HG03432 (cell line): Measurements from ENCODE around the gene ZNF823.

ENCODE experiments used
- ATAC-seq: cut with Tn5 transposase; IDR thresholded peaks from one replicate; pipeline ENCODE4 v1.9.1; 2021; ENCODE audit warnings: mild to moderate bottlenecking, moderate library complexity; ENCODE audit not compliant: unreplicated experiment

ZNF823 gene

GRCh38 chr19:11737964-11738745 lies 591 bp downstream of the ZNF823 start:
- ATAC-seq, result peak; percentile 46

DNA sequence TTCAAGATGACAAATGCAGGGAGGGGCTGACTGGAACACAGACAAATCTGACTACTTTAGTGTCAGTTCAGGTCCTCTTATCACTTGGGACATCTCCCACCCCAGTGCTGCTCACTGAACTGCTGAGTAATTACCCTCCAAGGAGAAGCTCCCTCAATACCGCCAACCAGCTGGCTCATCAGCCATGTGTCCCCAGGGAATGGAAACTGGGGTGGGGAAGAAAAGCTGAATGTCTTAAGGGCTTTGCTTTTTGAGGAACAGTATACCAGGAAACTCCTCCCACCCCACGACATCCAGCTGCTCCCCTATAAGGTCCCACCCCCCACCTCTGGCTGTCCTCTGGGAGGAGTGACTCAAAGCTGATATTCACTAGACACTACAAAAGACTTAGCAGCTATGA lies 2.0 kb downstream of the ZNF823 start:
- no peak for ATAC-seq

- no peak for ATAC-seq
Observed at GRCh38 chr19:11735375-11735774, 3.4 kb downstream of the ZNF823 start.

DNA sequence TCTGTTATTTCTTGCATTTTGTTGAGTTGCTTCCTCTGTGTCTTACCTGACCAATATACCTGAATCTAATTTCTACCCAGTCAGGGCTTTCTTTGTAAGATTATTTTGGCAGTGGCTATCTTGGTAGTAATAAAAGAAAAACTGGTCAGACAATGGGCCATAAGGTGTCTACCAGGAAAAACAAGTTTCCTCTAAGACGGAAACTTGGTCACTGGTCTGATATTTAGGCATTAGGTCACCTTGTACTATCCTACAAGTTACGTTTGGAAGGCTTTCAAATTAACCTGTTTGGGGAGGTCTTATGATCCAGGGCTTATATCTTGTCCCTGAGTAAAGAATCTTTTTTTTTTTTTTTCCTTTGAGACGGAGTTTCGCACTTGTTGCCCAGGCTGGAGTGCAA lies 9.2 kb downstream of the ZNF823 start:
- no peak for ATAC-seq

- no peak for ATAC-seq
Observed at GRCh38 chr19:11722414-11722813, 16.3 kb downstream of the ZNF823 start.

- ATAC-seq, result no peak
Observed at GRCh38 chr19:11721681-11722080, 17.1 kb downstream of the ZNF823 start.

- ATAC-seq, result no peak
Observed at GRCh38 chr19:11710313-11710712, 28.4 kb downstream of the ZNF823 start.

DNA sequence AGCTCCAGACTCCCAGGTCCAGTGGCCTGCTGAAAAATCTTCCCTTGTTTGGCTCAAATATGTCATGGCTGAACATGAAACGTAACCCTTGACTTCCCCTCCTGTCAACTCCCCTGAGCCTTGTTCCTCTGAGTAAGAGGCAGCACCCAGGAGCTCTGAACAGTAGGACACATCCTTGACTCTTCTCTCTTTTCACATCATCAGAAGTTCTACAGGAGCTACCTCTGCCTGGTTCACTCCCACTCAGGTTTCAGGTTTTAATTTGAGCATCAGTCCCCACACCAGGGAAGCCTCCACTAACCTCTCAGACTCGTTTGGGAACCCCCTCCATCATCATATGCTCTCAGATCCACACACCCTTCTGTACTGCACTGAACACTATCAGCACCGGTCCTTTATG lies 30.3 kb downstream of the ZNF823 start:
- no peak for ATAC-seq

DNA sequence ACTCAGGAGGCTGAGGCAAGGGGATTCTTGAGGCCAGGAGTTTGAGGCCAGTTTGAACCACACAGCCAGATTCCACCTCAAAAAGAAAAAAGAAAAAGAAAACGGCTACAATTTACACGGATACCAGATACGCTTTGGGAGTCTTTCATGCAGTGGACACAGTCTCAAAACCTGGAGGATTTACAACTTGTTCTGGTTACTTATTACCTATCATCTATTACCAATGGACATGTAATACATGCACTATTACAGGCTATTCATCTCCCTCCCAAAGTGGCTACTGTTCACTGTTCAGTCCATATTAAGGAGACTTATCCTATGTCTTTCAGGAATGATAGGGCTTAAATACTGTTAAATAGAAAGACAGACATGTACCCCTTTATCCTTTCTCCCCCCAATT lies 33.3 kb downstream of the ZNF823 start:
- ATAC-seq, result no peak

DNA sequence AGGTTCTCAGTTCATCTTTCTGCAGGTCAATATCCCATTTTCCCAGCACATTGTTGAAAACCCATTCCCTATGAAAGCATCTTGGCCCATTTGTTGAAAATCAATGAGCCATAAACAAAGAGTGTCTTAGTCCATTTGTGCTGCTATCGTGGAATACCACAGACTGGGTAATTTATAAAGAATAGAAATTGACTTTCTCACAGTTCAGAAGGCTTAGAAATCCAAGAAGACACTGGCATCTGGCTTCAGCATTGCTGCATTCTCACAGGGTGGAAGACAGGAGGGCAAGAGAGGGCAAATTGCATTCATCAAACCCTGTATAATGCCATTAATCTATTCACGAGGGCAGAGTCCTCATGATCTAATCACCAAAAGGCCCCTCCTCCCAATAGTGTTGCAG lies 34.1 kb downstream of the ZNF823 start:
- no peak for ATAC-seq

- no peak for ATAC-seq
Observed at GRCh38 chr19:11699931-11700794, 38.6 kb downstream of the ZNF823 start.

- ATAC-seq, result no peak
Observed at GRCh38 chr19:11698231-11698630, 40.5 kb downstream of the ZNF823 start.

DNA sequence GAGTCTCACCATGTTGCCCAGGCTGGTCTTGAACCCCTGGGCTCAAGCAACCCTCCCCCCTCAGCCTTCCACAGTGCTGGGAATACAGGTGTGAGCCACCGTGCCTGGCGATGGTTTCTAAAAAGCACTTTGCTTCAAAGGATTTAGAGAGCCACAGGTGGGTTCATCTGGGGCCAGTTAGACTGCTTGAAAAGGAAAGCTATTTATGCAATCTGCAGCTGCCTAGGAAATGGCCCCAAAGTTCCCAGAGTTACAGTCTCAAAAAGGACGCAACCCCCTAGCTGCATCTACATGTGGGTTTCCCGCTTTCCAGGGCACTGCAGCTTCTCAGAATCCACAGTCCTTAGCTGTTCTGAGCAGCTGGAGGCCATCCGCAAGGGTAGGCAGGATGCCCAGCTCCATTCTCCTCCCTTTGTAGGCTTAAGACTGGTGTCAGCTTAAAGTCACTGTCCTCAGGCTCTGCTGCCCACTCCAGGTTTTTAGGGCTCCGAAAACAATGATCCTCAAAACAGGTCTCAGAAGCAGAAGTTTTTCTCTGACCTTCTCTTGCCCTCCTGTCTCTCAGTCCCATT lies 41.4 kb downstream of the ZNF823 start:
- ATAC-seq, result no peak

DNA sequence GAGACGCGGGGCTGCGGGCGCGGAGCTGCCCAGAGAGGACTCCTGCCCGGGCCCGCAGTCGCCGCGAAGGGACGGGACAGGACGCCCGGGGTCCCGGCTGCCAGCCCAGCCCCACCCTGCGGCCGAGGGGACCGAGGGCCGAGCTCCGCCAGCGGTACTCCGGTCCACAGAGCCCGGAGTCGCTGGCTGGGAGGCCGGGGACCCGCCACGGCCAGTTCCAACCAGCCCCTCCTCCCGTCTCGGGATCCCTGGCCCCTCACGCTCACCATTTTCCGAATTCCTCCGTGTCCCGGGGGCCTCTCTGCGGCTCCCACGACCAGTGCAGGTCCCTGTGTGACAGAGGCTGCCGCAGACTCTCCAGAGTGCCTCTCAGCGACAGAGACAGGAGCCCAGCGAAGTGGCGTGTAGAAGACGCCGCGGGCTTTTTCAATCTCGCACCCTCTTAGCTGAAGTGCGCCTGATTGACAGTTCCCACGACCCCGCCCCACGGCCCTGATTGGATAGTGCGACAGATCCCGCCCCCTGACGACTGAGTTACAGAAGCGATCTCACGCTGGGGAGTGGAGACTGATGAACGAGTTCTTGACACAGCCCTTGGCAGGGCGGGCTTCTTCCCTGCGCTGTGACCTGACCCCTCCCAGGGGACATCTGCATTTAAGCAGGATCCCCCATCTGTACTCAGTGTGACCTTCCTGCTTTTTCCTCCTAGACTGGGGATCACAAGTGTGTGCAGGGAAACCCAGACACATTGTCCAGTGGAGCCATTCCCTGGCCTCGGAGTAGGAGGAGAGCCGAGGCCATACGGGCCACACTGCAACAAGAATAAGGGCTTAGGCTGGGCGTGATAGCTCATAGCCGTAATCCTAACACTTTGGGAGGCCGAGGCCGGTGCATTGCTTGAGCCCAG lies 44.0 kb downstream of the ZNF823 start:
- peak; percentile 76 for ATAC-seq

DNA sequence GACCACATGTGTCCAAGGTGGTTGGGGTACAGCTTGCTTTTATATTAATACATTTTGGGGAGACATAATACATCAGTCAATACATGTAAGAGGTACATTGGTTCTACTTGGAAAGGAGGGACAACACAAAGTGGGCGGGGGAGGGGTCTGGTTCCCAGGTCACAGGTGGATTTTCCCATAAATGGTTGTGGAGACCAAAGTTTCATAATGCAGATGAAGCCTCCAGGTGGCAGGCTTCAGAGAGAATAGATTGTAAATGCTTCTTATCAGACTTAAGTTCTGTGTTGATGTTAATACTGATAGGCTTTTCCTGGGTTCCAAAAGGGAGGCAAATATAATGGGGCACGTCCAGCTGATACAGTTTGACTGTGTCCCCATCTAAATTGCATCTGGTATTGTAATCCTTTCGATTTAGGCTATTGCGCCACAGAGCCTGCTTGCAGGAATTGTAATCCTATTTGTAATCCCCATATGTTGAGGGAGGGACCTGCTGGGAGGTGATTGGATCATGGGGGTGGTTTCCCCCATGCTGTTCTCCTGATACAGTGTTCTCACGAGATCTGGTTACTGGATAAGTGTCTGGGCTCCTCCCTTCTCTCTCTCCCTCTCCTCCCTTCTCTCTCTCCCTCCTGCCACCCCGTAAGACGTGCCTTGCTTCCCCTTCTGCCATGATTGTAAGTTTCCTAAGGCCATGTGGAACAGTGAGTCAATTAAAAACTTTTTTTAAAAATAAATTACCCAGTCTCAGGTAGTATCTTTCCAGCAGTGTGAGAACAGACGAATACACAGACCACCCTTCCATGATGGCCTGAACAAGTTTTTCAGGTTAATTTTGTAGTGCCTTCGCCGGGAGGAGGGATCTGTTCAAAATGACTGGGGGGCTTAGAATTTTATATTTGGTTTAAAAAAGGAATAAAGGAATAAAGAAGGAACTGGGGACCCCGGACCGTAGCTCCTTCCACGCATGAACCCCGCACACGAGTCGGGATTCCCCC lies 44.9 kb downstream of the ZNF823 start:
- no peak for ATAC-seq

DNA sequence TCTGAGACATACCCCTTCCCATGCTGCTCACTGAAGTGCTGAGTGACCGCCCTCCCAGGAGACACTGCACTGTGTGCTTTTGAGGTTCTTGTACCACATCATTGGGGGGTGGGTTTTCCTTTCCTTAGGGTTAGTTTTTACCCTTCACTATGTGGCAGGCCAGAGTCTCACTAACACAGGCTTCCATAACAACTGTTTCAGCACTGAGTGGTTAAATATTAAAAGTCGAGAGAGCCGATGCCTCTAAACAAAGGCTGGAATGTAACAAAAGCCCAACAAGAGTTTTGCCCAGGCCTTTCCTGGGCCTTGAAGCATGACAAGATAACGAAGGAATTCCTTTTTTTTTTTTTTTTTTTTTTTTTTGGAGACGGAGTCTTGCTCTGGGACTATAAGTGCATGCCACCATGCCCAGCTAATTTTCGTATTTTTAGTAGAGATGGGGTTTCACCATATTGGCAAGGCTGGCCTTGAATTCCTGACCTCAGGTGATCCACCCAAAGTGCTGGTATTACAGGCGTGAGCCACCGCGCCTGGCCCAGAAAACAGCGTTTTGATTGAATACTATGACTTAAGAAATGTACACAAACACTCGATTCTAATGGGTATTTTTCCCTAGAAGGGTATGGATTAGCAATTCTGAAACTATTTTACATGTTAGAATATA lies 46.5 kb downstream of the ZNF823 start:
- ATAC-seq, result no peak

- no peak for ATAC-seq
Observed at GRCh38 chr19:11685676-11686650, 52.8 kb downstream of the ZNF823 start.
